GM21528 (cell line): ENCODE measurements around the gene FAM83B.
"Not testable (repeated sequence)": the region's sequence is repeated elsewhere in the genome, so short reads cannot be mapped to it uniquely, and the experiment has no call there.

Experiments
- ATAC-seq: cut with Tn5 transposase; IDR thresholded peaks from one replicate; pipeline ENCODE4 v1.9.1; 2021; ENCODE audit warnings: mild to moderate bottlenecking, moderate library complexity; ENCODE audit not compliant: unreplicated experiment, low FRiP score

FAM83B gene, protein sequence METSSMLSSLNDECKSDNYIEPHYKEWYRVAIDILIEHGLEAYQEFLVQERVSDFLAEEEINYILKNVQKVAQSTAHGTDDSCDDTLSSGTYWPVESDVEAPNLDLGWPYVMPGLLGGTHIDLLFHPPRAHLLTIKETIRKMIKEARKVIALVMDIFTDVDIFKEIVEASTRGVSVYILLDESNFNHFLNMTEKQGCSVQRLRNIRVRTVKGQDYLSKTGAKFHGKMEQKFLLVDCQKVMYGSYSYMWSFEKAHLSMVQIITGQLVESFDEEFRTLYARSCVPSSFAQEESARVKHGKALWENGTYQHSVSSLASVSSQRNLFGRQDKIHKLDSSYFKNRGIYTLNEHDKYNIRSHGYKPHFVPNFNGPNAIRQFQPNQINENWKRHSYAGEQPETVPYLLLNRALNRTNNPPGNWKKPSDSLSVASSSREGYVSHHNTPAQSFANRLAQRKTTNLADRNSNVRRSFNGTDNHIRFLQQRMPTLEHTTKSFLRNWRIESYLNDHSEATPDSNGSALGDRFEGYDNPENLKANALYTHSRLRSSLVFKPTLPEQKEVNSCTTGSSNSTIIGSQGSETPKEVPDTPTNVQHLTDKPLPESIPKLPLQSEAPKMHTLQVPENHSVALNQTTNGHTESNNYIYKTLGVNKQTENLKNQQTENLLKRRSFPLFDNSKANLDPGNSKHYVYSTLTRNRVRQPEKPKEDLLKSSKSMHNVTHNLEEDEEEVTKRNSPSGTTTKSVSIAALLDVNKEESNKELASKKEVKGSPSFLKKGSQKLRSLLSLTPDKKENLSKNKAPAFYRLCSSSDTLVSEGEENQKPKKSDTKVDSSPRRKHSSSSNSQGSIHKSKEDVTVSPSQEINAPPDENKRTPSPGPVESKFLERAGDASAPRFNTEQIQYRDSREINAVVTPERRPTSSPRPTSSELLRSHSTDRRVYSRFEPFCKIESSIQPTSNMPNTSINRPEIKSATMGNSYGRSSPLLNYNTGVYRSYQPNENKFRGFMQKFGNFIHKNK

DNA sequence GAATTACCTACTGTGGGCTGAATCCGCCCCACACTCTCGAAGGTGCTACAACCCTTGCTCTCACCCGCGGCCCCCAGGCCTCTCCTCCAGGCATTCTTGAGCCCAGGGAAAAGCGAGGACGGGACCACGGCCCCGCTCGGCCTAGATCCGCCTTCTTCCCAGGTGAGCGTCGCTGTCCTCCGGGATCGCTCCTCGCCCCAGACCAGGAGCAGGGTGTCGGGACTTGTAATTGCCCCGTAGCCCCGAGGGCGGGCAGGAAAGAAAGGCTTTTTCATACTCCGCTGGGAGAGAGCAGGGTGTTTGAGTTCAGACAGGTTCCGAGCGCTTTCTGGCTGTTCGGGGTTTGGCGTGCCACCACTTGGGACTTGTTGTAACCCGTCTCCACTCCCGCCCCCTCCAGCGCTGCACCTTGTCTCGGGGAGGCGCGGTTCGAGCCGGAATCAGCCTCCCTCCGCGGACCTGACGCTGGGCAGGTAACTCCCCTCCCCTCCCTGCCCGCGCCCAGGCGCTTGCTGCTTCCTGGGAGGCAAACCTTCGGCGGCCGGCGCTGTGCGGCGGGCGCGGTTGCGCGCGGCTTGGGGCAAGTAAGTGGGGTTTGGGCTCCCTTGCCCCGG, at the start of gene FAM83B:
Gene FAM83B, plus strand, starts transcription at position 529 of the 614 bp plus-strand sequence. CDS start 23,476 bp downstream, outside the sequence.
- no peak for ATAC-seq

DNA sequence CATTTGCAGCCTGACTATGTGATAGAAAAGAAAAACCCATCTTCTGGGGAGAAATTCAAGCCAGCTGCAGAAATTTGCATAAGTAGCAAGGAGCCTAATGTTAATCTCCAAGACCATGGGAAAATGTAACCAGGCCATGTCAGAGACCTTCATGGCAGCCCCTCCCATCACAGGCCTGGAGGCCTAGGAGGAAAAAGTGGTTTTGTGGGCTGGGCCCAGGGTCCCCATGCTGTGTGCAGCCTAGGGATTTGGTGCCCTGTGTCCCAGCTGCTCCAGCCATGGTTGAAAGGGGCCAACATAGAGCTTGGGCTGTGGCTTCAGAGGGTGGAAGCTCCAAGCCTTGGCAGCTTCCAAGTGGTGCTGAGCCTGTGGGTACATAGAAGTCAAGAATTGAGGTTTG, 49.7 kb upstream of the FAM83B start:
- ATAC-seq, result not testable (repeated sequence)

DNA sequence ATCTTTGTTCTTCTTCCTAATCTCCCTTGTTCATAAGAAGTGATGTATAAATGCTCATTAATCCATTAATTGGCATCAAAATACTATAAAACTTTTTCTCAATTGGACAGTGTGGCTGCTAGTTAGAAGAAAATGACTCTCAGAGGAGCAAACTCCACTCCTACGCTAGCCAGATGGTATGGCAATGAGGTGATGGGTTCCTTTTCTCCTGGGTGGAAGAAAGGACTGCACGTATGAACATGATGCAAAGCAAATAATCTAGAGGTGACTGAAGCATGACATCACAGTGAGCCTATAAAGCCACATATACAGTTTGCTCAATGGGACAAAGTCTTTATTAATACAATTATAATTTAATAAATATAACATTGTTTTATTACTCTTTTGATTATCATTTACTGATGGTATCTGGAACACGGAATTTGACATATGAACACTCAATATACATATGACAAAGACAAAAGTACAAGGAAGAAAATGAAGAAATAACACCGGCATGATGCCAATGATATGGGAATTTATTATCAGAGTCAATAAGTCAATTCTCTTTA, 46.4 kb upstream of the FAM83B start:
- ATAC-seq, result no peak

DNA sequence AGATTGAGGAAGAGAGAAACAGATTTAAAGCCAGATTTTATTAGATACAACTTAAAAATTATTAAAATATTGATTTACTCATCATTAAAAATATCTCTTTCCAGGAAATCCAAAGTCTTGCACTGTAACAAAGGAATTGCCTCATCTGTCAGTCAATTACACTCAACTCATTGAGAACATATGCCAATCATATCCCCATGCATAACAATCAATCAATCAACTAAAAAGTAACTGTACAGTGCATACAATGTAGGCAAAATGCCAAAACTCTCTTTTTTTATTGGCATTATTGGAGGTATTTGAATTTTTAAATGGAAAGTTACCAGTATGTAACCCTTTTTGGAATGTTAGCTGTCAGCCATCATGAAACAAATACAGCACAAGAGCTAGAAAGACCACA, 45.3 kb upstream of the FAM83B start:
- ATAC-seq, result no peak

DNA sequence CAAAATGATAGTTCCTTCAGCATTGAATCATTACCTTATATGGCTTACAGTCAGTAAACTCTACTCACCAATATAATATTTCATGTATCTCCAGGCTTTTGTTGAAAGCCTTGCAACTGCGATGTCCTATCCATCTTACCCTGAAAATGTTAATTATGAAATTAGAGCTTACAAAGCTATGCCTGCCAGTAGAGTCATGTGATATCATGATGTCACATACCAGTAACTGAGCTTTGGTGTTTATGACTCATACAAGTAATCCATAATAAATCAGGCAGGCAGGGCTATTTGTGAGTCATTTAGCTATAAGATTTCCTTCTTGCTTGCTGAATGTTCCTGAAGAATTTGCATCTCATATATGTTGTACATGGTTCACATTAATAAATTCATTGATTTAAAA, 44.9 kb upstream of the FAM83B start:
- no peak for ATAC-seq

DNA sequence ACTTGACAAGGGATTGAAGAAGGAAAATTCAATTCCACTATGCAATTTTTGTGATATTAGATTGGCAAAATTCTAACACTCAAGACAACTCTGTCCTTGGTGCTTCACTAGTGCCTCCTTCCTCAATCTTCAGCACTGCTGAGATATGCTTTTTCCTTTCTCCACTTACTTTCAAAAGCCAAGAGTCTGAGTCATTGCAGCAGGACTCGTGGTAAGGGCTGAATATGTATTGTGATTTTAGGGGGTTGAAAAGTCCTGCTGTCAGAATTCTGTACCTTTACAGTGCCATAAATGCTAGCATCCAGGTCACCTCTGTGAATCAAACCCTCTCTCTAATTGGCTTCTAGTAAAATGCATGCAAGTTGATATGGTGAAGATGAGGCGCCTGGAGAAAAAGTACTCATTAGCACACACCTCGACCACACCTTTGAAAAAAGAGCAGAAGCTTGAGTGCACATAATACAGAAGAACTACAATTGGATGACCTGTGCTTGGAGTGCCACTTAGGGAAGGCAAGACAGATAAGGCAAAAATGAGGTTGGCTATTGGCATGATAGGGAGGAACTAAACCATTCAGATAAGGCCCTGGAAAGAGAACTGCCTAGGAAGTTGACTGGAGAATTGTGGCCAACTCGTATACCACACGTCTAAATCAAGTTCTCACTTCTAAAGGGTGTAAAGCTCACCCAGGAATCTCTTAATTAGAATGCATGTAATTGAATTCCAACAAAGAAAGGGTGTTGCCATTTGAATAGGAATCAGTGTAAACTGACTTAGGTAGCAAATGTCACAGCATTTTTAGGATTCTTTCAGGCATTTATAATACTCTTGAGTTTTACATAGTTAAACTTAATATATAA, 43.6 kb upstream of the FAM83B start:
- ATAC-seq, result no peak

DNA sequence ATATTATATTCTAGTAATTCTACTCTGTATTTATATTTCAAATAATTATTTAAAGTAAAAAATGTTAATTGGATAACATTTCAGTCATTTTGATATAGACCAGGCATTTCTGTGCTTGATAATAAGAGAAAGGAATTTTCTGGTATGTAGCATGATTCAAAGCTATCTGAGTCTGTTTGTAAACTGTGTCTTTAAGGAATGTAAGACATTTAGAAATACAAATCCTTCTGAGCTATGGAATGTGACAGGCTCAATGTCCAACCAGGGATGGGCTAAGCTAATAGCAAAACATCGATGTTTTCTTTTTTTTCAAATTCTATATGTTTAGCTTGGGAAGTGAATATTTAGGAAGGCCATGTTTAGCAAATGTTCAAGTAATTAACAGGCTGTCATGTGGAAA, 41.5 kb upstream of the FAM83B start:
- no peak for ATAC-seq

DNA sequence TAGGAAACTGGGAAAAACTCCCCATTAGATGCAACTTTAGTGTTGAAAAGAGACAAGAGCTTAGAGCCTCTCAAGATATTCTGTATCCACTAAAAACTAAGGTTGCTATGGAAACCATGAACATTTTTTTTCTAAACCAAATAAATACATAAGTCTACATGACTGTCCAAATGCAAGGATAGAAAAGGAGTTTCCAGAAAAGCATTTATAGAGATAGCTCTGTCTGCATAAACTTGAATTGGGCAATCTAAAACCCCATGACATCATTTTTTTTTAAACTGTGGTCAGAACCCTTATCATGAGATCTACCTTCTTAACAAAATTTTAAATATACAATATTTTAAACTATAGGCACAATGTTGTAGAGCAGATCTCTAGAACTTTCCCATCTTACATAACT, 36.4 kb upstream of the FAM83B start:
- no peak for ATAC-seq

DNA sequence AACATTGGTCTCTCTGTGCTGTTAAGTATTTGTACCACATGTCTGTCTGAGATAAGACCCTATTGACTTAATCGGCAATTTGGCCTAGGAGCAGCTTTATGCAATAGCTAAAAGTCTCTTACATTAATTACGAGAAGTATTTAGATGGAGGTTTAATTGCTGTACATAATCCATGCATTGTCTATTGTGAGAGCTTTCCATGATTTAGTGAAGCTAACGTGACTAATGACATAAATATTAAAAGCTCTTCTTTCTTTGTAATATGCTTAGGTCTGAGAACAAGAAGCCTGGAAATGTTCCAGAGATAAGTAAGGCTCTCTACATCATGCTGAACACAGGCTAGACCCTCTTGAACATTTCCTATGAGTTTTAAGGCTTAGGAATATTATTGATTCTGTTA, 32.7 kb upstream of the FAM83B start:
- ATAC-seq, result no peak

DNA sequence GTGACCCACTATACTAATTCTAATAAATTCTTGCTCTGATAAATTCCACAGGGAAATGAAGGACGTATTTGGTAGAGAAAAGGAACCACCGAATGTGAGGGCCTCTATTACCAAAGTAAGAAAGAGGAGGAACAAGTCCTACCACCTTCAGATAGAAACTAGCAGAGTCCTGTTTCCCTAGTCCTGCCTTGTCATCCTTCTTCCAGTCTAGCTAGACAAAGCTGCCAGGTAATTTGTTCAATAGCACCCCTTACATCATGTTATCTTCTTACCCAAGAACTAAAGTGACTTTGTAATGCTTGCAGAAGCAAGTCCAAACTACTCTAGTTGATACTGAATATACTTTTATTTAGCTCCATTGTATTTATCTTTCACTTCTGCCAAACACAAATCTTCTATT, 29.3 kb upstream of the FAM83B start:
- ATAC-seq, result no peak

DNA sequence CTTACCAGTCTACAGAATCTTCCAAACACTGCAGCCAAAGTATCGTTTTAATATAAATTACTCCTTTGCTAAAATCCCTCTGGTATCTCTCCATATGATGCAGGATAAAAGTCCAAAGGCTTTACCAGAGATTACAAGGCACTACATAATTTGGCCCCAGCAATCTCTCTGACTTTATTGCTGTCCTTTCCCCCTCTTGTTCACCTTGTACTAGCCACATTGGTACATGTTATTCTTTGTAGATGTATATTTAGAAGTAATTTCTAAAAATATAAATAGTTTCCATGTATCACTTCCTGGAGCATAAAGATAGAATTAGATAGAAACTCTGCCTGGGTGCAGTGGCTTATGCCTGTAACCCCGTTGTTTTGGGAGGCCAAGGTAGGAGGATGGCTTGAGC, 28.7 kb upstream of the FAM83B start:
- no peak for ATAC-seq

DNA sequence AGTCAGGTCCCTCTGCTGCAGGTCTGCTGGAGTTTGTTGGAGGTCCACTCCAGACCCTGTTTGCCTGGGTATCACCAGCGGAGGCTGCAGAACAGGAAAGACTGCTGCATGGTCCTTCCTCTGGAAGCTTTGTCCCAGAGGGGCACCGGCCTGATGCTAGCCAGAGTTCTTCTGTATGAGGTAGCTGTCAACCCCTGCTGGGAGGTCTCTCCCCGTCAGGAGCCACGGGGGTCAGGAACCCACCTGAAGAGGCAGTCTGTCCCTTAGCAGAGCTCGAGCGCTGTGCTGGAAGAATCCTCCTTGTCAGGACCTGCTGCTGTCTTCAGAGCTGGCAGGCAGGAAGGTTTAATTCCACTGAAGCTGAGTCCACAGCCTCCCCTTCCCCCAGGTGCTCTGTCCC, 22.3 kb upstream of the FAM83B start:
- ATAC-seq, result not testable (repeated sequence)

DNA sequence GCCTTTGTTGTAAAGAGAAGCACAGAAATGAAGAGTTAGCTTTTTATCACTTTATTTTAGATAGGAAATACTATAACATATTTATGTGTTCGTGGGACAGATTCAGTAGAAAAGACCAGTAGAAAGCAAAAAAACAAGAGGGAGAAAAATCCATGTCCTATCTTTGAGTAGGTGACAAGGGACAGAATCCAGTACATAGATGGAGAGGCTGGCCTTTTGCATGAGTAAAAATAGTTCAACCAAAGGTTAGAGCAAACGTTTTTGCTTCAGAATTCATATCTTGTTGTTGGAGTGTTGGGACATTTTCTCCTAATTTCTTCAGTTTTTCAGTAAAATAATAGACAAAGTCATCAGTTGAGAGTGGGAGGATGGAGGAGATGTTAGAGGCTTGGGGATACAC, 19.6 kb upstream of the FAM83B start:
- ATAC-seq, result no peak

DNA sequence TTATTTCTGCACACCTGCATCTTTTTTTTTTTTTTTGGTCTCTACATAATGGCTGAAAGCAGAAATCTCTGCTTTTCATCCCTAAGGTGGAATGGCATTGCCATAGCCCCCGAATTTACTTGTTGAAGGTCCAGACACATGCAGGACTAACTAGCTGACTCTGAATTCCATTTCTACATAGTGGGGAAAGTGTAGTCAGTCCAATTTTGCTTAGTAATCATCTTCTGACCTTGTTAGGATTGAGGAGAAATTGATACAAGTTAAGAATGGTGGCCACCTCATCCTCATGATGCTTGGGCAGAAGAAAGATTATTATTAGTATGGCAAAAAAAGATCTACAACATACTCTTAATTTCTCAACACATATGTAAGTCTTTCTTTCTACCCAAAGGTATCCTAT, 16.4 kb upstream of the FAM83B start:
- no peak for ATAC-seq

DNA sequence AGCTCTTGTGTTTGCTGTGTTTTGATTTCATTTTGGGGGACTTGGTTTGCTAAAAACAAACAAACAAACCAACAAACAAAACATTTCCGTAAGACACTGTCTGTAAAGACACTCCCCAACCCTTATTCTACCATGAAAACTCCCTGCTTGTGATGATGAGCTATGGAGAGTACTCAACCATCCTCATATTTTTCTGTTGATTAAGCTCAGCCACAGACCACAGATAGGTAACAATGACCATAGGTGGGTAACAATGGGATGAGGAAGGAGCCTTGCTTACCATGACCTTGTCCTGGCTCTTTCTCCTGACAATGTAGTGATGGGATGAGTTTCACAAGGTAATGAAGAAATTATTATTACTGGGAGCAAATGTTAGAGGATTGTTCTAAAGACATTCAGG, 11.4 kb upstream of the FAM83B start:
- no peak for ATAC-seq

DNA sequence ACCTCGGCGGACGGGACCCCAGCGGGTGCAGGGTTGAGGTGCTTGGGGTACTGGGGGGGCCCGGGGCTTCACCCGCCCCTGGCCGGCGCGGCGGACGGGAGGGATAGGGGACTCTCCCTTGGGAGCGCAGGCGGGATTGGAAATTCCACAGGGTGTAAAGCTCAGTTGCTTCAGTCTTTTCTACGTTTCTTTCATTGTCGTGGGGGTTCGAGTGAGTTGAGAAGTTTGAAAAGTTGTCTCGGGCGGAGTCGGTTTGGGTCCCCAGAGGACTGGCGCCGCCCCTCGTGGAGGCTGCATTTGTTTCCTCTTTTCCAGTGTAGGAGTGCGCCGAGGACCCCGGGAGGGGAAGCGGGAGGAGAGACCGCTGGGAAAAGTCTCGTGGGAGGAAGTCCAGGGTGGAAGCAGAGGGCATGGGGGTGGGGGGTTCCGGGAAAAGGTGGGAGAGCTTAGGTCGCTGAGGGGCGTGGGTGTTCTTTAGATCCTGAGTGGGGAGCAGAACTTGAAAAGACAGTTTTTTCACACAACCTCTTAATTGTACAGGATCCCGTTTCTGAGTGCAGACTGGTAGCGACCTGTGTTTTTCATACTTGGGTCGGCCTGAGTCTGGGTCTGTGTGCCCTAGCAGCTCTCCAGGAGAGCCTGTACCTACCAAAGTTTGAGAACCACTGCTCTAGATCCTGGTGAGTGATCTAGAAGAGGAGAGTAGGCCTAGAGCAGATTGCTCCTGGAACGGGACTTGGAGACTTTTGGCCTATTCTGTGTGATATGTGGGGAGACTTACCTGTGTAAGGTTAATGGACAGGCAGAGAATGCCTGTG, 495 bp downstream of the FAM83B start:
- ATAC-seq, result no peak

DNA sequence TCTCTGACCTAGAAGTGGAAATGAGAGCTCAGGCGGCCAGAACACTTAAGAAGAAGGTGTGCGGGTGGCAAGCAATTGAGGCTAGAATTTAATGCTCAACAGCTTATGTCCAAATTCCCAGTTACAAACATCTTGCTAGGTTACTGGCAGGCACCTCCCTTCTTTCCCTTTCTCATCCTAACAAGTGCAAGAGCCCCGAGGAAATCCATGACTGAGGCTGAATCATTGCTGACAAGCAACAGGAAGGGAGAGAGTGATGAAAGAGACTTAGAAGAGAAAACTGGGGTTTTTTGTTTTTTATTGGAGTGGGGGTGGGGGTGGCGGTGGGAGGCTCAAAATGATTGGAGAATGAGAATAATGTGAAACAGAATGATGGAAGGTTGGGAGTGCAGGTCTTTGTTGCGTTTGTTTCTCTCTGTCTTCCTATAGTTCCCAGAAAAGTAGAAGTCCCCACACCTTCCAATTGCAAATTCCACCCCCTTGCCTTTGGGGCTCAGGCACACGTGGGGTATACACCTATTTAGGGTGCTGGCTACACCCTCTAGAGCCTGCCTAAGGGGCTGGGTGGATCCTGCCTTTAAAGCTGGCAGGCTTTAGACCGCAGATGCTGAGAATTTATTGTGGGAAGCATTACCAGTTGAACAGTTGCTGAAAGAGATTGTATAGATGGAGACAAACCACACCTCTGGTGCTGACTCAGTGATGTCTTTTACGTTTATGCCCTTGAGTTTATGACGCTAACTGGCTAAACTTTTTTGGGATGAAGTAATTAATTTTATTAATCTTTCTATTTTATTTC, 1.4 kb downstream of the FAM83B start:
- no peak for ATAC-seq

DNA sequence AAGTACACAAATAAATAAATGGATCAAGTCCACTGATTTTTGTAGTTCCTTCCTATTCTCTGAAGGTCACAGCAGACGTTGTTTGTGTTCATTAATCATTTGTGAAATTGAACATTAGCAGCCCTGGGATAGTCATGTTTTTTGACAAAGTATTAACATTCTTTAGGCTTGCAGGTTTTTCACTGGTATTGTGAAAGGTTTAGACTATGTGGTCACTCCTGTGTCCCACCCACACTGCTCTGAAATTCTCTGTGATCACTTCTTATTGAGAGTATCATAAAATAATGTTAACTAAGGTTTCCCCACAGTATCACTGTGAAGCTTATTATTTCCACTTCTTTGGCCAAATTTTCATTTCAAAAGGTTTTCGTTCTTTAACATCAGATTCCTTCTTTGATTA, 3.5 kb downstream of the FAM83B start:
- no peak for ATAC-seq
